HEK293T (cell line): Measurements from ENCODE around the gene MAP4K1.

Source experiments
- ARNT ChIP-seq: fragments of 450-650 bp; IDR thresholded peaks from 2 replicates; pipeline ENCODE4 v1.6.1; 2017; ENCODE audit warnings: mild to moderate bottlenecking
- BHLHE40 ChIP-seq: fragments of 450-650 bp; IDR thresholded peaks from 2 replicates; pipeline ENCODE4 v1.6.1; 2016; ENCODE audit warnings: mild to moderate bottlenecking, moderate library complexity, borderline replicate concordance
- CTBP1 ChIP-seq: fragments of 450-650 bp; IDR thresholded peaks from 2 replicates; pipeline ENCODE4 v1.6.1; 2016; ENCODE audit warnings: borderline replicate concordance
- ELF4 ChIP-seq: fragments of 450-650 bp; IDR thresholded peaks from 2 replicates; pipeline ENCODE4 v1.6.1; 2017; ENCODE audit warnings: antibody characterized with exemption
- FOXA1 ChIP-seq: fragments of 450-650 bp; IDR thresholded peaks from 2 replicates; pipeline ENCODE4 v1.6.1; 2016; ENCODE audit warnings: mild to moderate bottlenecking
- FOXM1 ChIP-seq: fragments of 450-650 bp; IDR thresholded peaks from 2 replicates; pipeline ENCODE4 v1.6.1; 2017; ENCODE audit warnings: mild to moderate bottlenecking, borderline replicate concordance
- NFRKB ChIP-seq: fragments of 450-650 bp; IDR thresholded peaks from 2 replicates; pipeline ENCODE4 v1.6.1; 2016; ENCODE audit warnings: mild to moderate bottlenecking, moderate library complexity
- SP1 ChIP-seq: fragments of 450-650 bp; IDR thresholded peaks from 2 replicates; pipeline ENCODE4 v1.6.1; 2017
- SUZ12 ChIP-seq: fragments of 450-650 bp; IDR thresholded peaks from 2 replicates; pipeline ENCODE4 v1.6.1; 2016; ENCODE audit warnings: mild to moderate bottlenecking
- TARDBP ChIP-seq: fragments of 450-650 bp; IDR thresholded peaks from 2 replicates; pipeline ENCODE4 v1.6.1; 2016
- ZNF384 ChIP-seq: fragments of 450-650 bp; IDR thresholded peaks from 2 replicates; pipeline ENCODE4 v1.6.1; 2016
- TF ChIP-seq, protein P1 (sequence below): fragments of 450-650 bp; IDR thresholded peaks from 2 replicates; pipeline ENCODE4 v1.6.1; 2016

GRCh38 chr19:38564981-38565690 lies 52.6 kb downstream of the MAP4K1 start:
- no peak for TF ChIP-seq FOXM1
- no peak for TF ChIP-seq ZNF384
- no peak for TF ChIP-seq ARNT
- TF ChIP-seq CTBP1 = no peak
- no peak for TF ChIP-seq FOXA1
- no peak for TF ChIP-seq SUZ12
- no peak for TF ChIP-seq TARDBP
- no peak for TF ChIP-seq BHLHE40
- no peak for TF ChIP-seq ELF4
- TF ChIP-seq, protein P1, sequence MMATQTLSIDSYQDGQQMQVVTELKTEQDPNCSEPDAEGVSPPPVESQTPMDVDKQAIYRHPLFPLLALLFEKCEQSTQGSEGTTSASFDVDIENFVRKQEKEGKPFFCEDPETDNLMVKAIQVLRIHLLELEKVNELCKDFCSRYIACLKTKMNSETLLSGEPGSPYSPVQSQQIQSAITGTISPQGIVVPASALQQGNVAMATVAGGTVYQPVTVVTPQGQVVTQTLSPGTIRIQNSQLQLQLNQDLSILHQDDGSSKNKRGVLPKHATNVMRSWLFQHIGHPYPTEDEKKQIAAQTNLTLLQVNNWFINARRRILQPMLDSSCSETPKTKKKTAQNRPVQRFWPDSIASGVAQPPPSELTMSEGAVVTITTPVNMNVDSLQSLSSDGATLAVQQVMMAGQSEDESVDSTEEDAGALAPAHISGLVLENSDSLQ = no peak
- no peak for TF ChIP-seq SP1
- no peak for TF ChIP-seq NFRKB
